Hepatocyte (in vitro differentiated cells): ENCODE measurements around the gene EHD1. TPM values are rescaled to one million over a fixed set of nuclear protein-coding genes. Genes with fewer than 3 reads are reported as not detected.
A peak's percentile ranks its signal among the peaks of the same experiment; 100 is the strongest.

Experiments used
- DNase-seq: peaks from one replicate; pipeline ENCODE4 v3.0.0-alpha.2; 2016; ENCODE audit warnings: low spot score
- H2AFZ ChIP-seq: fragments of 200-600 bp; sonication (generic); 2 replicates; pipeline ENCODE4 v1.6.0; 2016; ENCODE audit warnings: antibody characterized with exemption, mild to moderate bottlenecking
- H3K27ac ChIP-seq: fragments of 200-600 bp; sonication (generic); 2 replicates; pipeline ENCODE4 v1.5.1; 2016; ENCODE audit warnings: mild to moderate bottlenecking
- H3K27me3 ChIP-seq: fragments of 200-600 bp; sonication (generic); 2 replicates; pipeline ENCODE4 v1.6.1; 2016
- H3K36me3 ChIP-seq: fragments of 200-600 bp; sonication (generic); replicated peaks from 2 replicates; pipeline ENCODE4 v1.5.1; 2016; ENCODE audit warnings: low read depth; ENCODE audit not compliant: insufficient read depth
- H3K4me1 ChIP-seq: fragments of 200-600 bp; sonication (generic); 2 replicates; pipeline ENCODE4 v1.5.1; 2016; ENCODE audit warnings: mild to moderate bottlenecking, moderate library complexity; ENCODE audit not compliant: insufficient read depth
- H3K4me2 ChIP-seq: fragments of 200-600 bp; sonication (generic); 2 replicates; pipeline ENCODE4 v1.6.0; 2016
- H3K4me3 ChIP-seq: fragments of 200-600 bp; sonication (generic); 2 replicates; pipeline ENCODE4 v1.5.1; 2016; ENCODE audit warnings: mild to moderate bottlenecking
- H3K79me2 ChIP-seq: fragments of 200-600 bp; sonication (generic); 2 replicates; pipeline ENCODE4 v1.6.0; 2017; ENCODE audit warnings: mild to moderate bottlenecking
- H3K9me2 ChIP-seq: fragments of 200-600 bp; sonication (generic); replicated peaks from 2 replicates; pipeline ENCODE4 v1.6.0; 2017; ENCODE audit warnings: mild to moderate bottlenecking; ENCODE audit not compliant: insufficient read depth
- H3K9me3 ChIP-seq: fragments of 200-600 bp; sonication (generic); 2 replicates; pipeline ENCODE4 v1.5.1; 2016; ENCODE audit warnings: low read depth, mild to moderate bottlenecking
- H4K20me1 ChIP-seq: fragments of 200-600 bp; sonication (generic); 2 replicates; pipeline ENCODE4 v1.6.0; 2016; ENCODE audit warnings: mild to moderate bottlenecking; ENCODE audit not compliant: insufficient read depth, poor library complexity, severe bottlenecking
- CTCF ChIP-seq: fragments of 200-600 bp; sonication (generic); IDR thresholded peaks from 2 replicates; pipeline ENCODE4 v1.5.1; 2016; ENCODE audit warnings: antibody characterized with exemption, mild to moderate bottlenecking; ENCODE audit not compliant: poor library complexity
- EZH2 ChIP-seq: fragments of 200-600 bp; sonication (generic); IDR thresholded peaks from 2 replicates; pipeline ENCODE4 v1.6.1; 2016; ENCODE audit warnings: antibody characterized with exemption, mild to moderate bottlenecking, borderline replicate concordance
- EZH2phosphoT487 ChIP-seq: fragments of 200-600 bp; sonication (generic); IDR thresholded peaks from one replicate; pipeline ENCODE4 v1.6.1; 2018; ENCODE audit warnings: antibody characterized with exemption, mild to moderate bottlenecking, low read depth, moderate library complexity; ENCODE audit not compliant: unreplicated experiment, severe bottlenecking
- whole genome bisulfite sequencing: methylation state at CpG from one replicate; pipeline ENCODE4 v1.1.6; 2016; ENCODE audit warnings: low lambda C conversion rate; ENCODE audit errors: missing lambda C conversion rate; 5-methylcytosine and 5-hydroxymethylcytosine counted together
- polyA plus RNA-seq: library from polyadenylated mRNA; unstranded; fragments of >200 nt; fragmentation: Nextera tagmentation; extraction: Ambion mirVana; gene quantifications from 2 replicates; pipeline ENCODE4 v1.2.1, GENCODE V29; 2016
- total RNA-seq: library from RNA; depleted of rRNA; stranded (reverse); fragments of >200 nt; gene quantifications from 2 replicates; pipeline ENCODE4 v1.2.3, GENCODE V29; 2014

The EHD1 gene
- total and polyA plus RNA-seq, 2 experiments from 2014 or later = 52.4 to 69.5 TPM

DNA sequence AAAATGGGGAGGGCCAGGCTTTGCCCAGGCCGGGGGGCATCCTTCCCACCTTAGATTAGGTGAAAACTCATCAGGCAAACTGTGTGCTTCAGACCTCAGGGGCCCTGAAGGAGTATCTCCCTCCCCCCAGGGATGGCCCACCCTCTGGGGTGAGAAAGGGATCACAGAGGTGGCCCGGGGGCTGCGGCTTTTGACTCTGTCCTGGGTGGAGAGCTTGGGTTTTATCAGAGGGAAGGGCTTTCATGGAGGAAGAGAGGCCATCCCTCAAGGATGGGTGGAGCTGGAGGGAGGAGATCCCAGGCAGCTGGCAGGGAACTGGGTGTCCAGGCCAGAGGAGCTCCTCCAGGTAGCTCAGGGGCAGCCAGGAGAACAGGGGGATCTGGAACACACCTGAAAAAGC lies 43.0 kb upstream of the EHD1 start:
- 75% methylated on average over 2 of the region's 3 CpGs for whole genome bisulfite sequencing

GRCh38 chr11:64920124-64920523 lies 41.7 kb upstream of the EHD1 start:
- H3K4me2 ChIP-seq = no peak overlapping the region
- H3K4me1 ChIP-seq = peaks cover 16% of the 10 kb centered on the region
- H2AFZ ChIP-seq = no peak overlapping the region
- no peaks in the 10 kb centered on the region for H3K9me2 ChIP-seq
- H4K20me1 ChIP-seq = no peaks in the 10 kb centered on the region
- no peak for DNase-seq
- H3K36me3 ChIP-seq = no peaks in the 10 kb centered on the region
- no peak overlapping the region for H3K4me3 ChIP-seq
- 56% methylated on average over 2 of the region's 2 CpGs for WGBS
- no peaks in the 10 kb centered on the region for H3K9me3 ChIP-seq
- peaks cover 24% of the 10 kb centered on the region for H3K79me2 ChIP-seq
- no peak for TF ChIP-seq EZH2phosphoT487
- TF ChIP-seq EZH2 = no peak
- TF ChIP-seq CTCF = no peak
- no peak overlapping the region for H3K27ac ChIP-seq
- H3K27me3 ChIP-seq = no peaks in the 10 kb centered on the region

More for the DNA sequence above, 43.0 kb upstream of the EHD1 start:
- Histone ChIP-seq H3K27me3 (no peaks in the 10 kb centered on the region), H4K20me1 (no peaks in the 10 kb centered on the region), H3K9me2 (no peaks in the 10 kb centered on the region), H3K27ac (no peak overlapping the region), H3K4me2 (no peak overlapping the region), H3K9me3 (no peaks in the 10 kb centered on the region), H3K4me3 (no peak overlapping the region), H2AFZ (no peak overlapping the region), H3K36me3 (no peaks in the 10 kb centered on the region), H3K79me2 (peaks cover 15% of the 10 kb centered on the region), H3K4me1 (peaks cover 9% of the 10 kb centered on the region)
- no peak for TF ChIP-seq EZH2phosphoT487
- TF ChIP-seq EZH2 = no peak
- TF ChIP-seq CTCF = no peak
- no peak for DNase-seq

GRCh38 chr11:64919627-64920026 lies 41.2 kb upstream of the EHD1 start:
- no peak overlapping the region for H2AFZ ChIP-seq
- H3K27ac ChIP-seq = no peak overlapping the region
- peaks cover 23% of the 10 kb centered on the region for H3K79me2 ChIP-seq
- H3K9me2 ChIP-seq = no peaks in the 10 kb centered on the region
- WGBS = 94% methylated on average over 8 of the region's 8 CpGs
- H3K4me1 ChIP-seq = peaks cover 16% of the 10 kb centered on the region
- DNase-seq = no peak
- TF ChIP-seq EZH2phosphoT487 (no peak), EZH2 (no peak), CTCF (no peak)
- H3K27me3 ChIP-seq = no peaks in the 10 kb centered on the region
- H3K4me2 ChIP-seq = no peak overlapping the region
- H4K20me1 ChIP-seq = no peaks in the 10 kb centered on the region
- H3K9me3 ChIP-seq = no peaks in the 10 kb centered on the region
- H3K36me3 ChIP-seq = no peaks in the 10 kb centered on the region
- no peak overlapping the region for H3K4me3 ChIP-seq

DNA sequence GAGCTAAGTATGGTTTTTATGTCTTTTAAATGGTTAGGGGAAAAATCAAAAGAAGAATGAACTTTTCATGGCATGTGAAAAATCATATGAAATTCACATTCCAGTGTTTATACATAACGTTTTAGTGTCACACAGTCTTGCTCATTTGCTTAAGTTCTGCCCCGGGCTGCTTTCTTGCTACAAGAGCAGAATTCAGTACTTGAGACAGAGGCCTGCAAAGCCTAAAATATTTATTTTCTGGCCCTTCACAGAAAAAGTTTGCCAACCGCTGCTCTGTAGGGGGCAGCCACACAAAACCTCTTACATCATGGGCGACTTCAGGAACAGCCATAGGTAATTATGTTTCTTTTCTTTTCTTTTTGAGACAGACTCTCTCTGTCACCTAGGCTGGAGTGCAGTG lies 39.6 kb upstream of the EHD1 start:
- no peaks in the 10 kb centered on the region for H3K27me3 ChIP-seq
- H3K4me3 ChIP-seq = peak overlapping the region; percentile 13
- H3K4me1 ChIP-seq = peaks cover 12% of the 10 kb centered on the region
- H3K36me3 ChIP-seq = no peaks in the 10 kb centered on the region
- H4K20me1 ChIP-seq = no peaks in the 10 kb centered on the region
- H3K9me3 ChIP-seq = no peaks in the 10 kb centered on the region
- H3K79me2 ChIP-seq = peaks cover 24% of the 10 kb centered on the region
- peak overlapping the region; percentile 73 for H3K4me2 ChIP-seq
- H3K9me2 ChIP-seq = no peaks in the 10 kb centered on the region
- 14% methylated on average over 4 of the region's 4 CpGs for WGBS
- TF ChIP-seq CTCF (peak; percentile 22), EZH2 (no peak), EZH2phosphoT487 (no peak)
- peak; percentile 67 for DNase-seq
- H2AFZ ChIP-seq = peak overlapping the region; percentile 21
- peak overlapping the region; percentile 64 for H3K27ac ChIP-seq
